HG02970 (cell line): ENCODE measurements around the gene CYB561D2.

ENCODE experiments used
- ATAC-seq: cut with Tn5 transposase; IDR thresholded peaks from one replicate; pipeline ENCODE4 v1.9.1; 2021; ENCODE audit warnings: mild to moderate bottlenecking, moderate library complexity, moderate number of reproducible peaks; ENCODE audit not compliant: unreplicated experiment, low FRiP score

CYB561D2 gene

DNA sequence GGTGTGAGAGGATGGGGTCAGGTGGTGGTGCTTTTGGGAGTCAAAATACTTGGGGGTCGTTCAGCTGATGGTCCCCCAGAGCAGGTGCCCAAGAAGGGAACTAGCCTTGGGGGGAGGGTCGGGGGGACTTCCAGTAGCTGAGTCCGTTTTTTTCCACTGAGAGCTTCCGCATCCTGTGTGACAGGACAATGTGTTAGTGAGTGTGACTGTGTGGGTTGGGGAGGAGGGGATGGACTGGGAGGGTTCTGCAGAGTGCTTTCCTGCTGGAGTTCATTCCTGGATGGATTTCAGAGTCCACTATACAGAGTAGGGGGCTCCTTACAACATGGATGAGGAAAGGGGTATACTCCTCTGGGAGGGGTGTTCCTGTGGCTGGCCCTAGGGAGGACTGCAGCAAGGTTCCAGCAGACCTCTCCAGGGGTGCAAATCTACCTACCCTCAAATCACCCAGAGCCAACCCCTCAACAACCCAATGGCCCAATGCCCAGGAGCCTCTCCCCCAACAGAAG lies 27.5 kb upstream of the CYB561D2 start:
- no peak for ATAC-seq

DNA sequence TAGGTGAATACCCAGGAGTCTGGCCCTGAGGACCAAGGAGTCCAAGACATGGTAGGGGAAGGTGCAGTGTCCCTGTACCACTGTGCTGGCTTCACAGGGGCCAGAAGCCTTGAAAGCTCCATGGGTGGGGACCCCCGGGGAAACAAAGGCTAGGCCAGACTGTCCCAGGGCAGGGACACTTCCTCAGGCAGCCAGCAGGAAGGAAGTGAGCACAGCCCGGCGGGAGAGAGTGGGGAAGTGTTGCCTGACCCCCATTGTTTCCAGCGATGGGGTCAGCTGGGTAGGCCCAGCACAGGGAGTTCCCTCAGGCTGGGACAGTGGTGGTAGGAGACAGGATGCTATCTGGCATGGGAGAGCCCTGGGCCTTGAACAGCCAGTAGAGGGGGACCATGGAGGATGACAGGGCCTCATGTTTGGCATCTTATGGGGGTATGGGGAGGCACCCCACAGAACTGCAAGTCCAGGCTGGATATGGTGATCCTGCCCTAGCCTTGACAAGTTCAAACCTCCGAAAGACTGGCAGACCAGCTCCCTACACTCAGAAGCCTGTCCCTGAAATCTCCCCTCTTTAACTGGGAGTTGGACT lies 27.0 kb upstream of the CYB561D2 start:
- ATAC-seq = no peak

GRCh38 chr3:50324351-50325112 lies 26.1 kb upstream of the CYB561D2 start:
- no peak for ATAC-seq

- ATAC-seq = no peak
These were observed 25.6 kb upstream of the CYB561D2 start for GRCh38 chr3:50325113-50325480.

DNA sequence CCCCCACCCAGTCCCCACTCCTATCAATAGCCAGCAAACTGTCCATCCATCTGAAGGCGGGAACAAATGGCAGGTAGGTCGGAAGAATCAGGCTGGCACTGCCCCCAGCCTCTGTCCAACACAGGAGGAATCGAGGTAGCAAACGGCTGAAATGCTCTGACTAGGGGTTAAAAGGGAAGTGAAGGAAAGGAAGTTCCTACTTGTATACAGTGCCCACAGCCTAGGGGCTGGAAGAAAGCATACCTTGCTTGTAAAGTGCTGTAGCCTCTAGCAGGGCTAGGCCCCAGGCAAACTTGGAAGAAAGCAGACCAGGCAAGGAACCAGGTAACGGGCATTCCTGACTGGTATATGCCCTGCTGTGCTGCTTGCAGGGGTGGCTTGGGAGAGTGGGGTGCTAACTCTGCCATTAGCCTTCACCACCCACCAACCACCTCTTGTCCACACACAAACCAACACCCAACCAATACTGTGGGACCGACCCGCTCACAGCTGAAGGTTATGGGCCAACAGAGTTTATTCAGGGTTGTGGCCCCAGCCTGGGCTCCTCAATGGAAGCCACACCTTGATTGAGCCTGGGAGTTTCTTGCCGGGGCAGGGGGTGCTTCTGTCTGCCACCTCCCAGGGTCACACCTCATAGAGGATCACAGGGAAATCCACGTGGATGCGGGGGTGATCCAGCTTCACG lies 25.0 kb upstream of the CYB561D2 start:
- no peak for ATAC-seq

- ATAC-seq = no peak
These were observed 24.5 kb upstream of the CYB561D2 start for GRCh38 chr3:50326182-50326541.

- ATAC-seq = no peak
These were observed 23.5 kb upstream of the CYB561D2 start for GRCh38 chr3:50327129-50327528.

- ATAC-seq = peak; percentile 85
These were observed 22.5 kb upstream of the CYB561D2 start, which contains the start of gene TUSC2 for GRCh38 chr3:50327943-50328691. Gene TUSC2 (minus strand): TSS chr3:50328223. CDS start chr3:50328099, 124 bp downstream.

DNA sequence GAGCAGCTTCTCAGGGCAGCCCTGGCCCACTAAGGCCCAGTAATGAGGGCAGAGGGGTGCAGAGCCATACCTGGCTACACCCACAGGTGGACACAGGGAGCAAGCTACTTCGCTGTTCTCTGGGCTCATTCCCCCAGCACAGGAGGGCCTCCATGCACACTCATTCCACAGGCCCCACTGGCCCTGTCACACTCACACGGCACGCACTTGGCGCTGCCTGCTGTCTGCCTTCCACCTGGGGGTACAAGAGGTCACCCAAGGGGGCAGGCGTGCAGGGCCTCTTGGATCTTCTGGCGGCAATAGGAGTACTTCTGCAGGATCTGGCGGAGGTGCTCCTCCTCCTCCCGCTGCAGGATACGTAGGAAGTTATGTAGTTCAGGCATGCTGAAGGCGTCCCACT lies 20.3 kb upstream of the CYB561D2 start:
- no peak for ATAC-seq

DNA sequence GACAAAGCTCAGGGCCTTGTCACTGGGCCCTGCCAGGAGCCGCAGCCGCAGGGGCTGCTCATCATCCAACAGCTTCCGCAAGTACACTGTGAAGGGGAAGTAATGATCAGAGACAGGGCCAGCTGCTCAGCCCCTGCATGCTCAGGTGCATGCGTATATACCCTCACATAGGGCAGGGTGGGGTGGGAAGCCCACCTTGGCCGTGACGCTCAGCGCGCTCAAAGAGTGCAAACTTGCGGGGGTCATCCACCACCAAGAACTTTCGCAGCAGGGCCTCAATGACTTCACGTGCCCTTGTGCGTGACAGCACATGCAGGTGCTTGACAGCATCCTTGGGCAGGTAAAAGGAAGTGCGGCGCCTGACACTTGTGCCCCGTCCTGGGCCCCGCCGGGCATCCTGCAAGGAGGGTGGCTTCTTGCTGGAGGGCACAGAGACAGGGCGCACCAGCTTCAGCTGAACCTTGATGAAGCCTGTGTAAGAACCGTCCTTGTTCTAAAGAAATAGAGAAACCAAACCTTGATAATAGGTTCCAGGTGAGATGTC lies 19.2 kb upstream of the CYB561D2 start:
- no peak for ATAC-seq

DNA sequence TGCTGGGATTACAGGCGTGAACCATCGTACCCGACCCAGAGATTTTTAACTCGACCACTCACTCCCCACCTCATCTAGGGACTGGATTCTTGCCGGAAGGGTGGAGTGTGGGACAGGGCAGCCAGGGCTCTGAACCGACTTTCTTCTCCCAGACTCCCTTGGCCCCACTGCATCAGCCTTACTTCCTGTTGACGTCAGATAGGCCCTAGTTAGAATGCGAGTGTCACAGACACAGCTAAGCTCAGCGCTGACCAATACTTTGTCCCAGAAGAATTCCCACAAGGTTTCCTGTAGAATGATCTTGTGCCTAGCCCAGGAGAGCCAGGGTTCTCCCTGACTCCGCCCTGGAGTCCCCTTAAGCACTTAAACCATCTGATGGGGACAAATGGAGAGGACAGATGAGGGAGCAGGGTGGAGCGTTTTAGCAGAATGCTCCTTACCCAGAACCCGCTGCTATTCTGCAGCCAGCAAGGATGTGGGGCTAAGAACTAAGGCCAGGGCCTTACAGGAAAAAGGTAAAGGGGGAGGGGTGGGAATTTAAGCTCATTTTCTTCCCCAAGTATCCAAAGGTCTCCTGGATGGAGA lies 16.8 kb upstream of the CYB561D2 start:
- ATAC-seq = no peak

GRCh38 chr3:50334339-50335075 lies 16.2 kb upstream of the CYB561D2 start:
- ATAC-seq = no peak

GRCh38 chr3:50336452-50337174 lies 14.0 kb upstream of the CYB561D2 start:
- peak; percentile 33 for ATAC-seq

- peak; percentile 85 for ATAC-seq
These were observed 13.3 kb upstream of the CYB561D2 start for GRCh38 chr3:50337175-50337861.

DNA sequence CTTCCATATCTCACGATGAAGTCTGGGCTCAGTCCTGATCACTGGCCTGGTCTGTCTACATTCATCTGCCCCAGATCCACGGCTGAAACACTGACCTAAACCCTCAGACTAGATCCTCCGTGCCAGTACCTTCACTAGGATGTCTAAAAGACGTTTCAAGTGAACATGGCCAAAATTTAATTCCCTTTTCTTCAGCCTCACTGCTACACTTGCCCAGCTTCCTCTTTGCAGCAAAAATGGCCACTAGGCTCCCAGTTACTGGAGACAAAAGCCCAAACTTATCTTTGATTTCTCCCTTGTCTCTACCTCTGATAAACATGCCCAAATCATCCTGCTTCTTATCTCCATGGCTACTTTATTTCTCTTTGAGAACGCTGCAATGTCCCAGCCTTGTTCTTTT lies 11.7 kb upstream of the CYB561D2 start:
- ATAC-seq = no peak

DNA sequence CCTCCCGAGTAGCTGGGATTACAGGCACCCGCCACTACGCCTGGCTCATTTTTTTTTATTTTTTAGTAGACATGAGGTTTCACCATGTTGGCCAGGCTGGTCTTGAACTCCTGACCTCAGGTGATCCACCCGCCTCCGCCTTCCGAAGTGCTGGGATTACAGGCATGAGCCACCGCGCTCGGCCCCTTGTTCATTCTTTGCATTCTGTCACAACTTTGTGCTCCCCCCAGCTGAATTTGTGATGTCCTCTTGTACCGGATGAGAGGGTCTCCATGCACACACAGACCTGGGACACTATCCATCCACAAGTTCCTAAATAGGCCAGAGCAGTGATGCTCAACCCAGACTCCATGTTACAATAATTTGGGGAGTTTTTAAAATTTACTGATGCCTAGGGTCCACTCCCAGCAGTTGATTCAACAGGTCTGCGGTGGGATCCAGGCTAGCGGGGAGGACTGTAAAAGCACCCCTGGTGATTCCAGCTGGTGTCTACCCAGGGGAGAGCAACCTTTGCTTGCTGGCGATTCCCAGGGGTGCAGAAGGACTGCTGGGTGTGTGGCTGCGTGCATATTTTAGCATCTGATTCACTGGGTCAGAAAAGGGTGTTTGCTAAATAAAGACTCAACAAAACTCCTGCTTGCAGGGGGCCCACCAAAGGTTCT lies 11.0 kb upstream of the CYB561D2 start:
- ATAC-seq = no peak

- no peak for ATAC-seq
These were observed 10.6 kb upstream of the CYB561D2 start for GRCh38 chr3:50340147-50340447.
